H9 (cell line): ENCODE data around the gene GRIP2. TPM values are rescaled to one million over a fixed set of nuclear protein-coding genes. Genes with fewer than 3 reads are reported as not detected.

Source experiments
- DNase-seq: peaks from one replicate; pipeline ENCODE4 v3.0.0-alpha.2; 2017
- H2AFZ ChIP-seq: one replicate; pipeline ENCODE4 v1.6.1; 2013; ENCODE audit warnings: mild to moderate bottlenecking, low read length, control low read depth, moderate library complexity
- H2AK5ac ChIP-seq: 2 replicates; pipeline ENCODE4 v1.6.1; 2013; ENCODE audit warnings: low read length, control low read depth, mixed read lengths; ENCODE audit not compliant: insufficient read length
- H2BK120ac ChIP-seq: one replicate; pipeline ENCODE4 v1.6.1; 2013; ENCODE audit warnings: low read depth, mild to moderate bottlenecking, low read length, control low read depth, inconsistent platforms; ENCODE audit not compliant: poor library complexity, severe bottlenecking
- H2BK12ac ChIP-seq: 2 replicates; pipeline ENCODE4 v1.6.1; 2013; ENCODE audit warnings: low read length, control low read depth, mixed read lengths, low read depth; ENCODE audit not compliant: insufficient read length
- H2BK15ac ChIP-seq: 2 replicates; pipeline ENCODE4 v1.6.1; 2013; ENCODE audit warnings: low read depth, low read length, control low read depth
- H2BK20ac ChIP-seq: one replicate; pipeline ENCODE4 v1.6.1; 2013; ENCODE audit warnings: low read depth, mild to moderate bottlenecking, low read length, control low read depth, inconsistent platforms; ENCODE audit not compliant: poor library complexity, severe bottlenecking
- H2BK5ac ChIP-seq: 2 replicates; pipeline ENCODE4 v1.6.1; 2013; ENCODE audit warnings: low read length, control low read depth, mixed read lengths; ENCODE audit not compliant: insufficient read length
- H3K14ac ChIP-seq: 2 replicates; pipeline ENCODE4 v1.6.1; 2013; ENCODE audit warnings: low read length, control low read depth; ENCODE audit not compliant: insufficient read depth
- H3K18ac ChIP-seq: 2 replicates; pipeline ENCODE4 v1.6.1; 2013; ENCODE audit warnings: low read depth, mild to moderate bottlenecking, mixed read lengths, low read length, control low read depth; ENCODE audit not compliant: insufficient read length
- H3K23ac ChIP-seq: 2 replicates; pipeline ENCODE4 v1.6.1; 2013; ENCODE audit warnings: low read length, control low read depth, mixed read lengths, low read depth; ENCODE audit not compliant: insufficient read length
- H3K23me2 ChIP-seq: 2 replicates; pipeline ENCODE4 v1.6.1; 2013; ENCODE audit warnings: low read depth, mild to moderate bottlenecking, mixed read lengths, low read length, control low read depth; ENCODE audit not compliant: insufficient read length, poor library complexity, severe bottlenecking
- H3K27ac ChIP-seq: 2 replicates; pipeline ENCODE4 v1.5.1; 2013; ENCODE audit warnings: low read length, control low read depth, mixed read lengths, low read depth; ENCODE audit not compliant: insufficient read length
- H3K27me3 ChIP-seq: 2 replicates; pipeline ENCODE4 v1.6.1; 2013; ENCODE audit warnings: low read length, control low read depth, inconsistent platforms; ENCODE audit not compliant: insufficient read depth
- H3K4ac ChIP-seq: 2 replicates; pipeline ENCODE4 v1.6.1; 2013; ENCODE audit warnings: low read depth, mild to moderate bottlenecking, control low read depth, inconsistent platforms, low read length, moderate library complexity
- H3K4me1 ChIP-seq: 2 replicates; pipeline ENCODE4 v1.6.1; 2013; ENCODE audit warnings: low read length, control low read depth, inconsistent platforms; ENCODE audit not compliant: insufficient read depth
- H3K4me2 ChIP-seq: 2 replicates; pipeline ENCODE4 v1.6.1; 2013; ENCODE audit warnings: low read length, control low read depth, mixed read lengths; ENCODE audit not compliant: insufficient read length, insufficient read depth
- H3K56ac ChIP-seq: 2 replicates; pipeline ENCODE4 v1.6.1; 2013; ENCODE audit warnings: low read depth, mild to moderate bottlenecking, mixed read lengths, low read length, control low read depth; ENCODE audit not compliant: insufficient read length
- H3K79me1 ChIP-seq: 2 replicates; pipeline ENCODE4 v1.6.1; 2013; ENCODE audit warnings: low read depth, mild to moderate bottlenecking, moderate library complexity, low read length, control low read depth, inconsistent platforms; ENCODE audit not compliant: insufficient read depth, poor library complexity, severe bottlenecking
- H3K79me2 ChIP-seq: 2 replicates; pipeline ENCODE4 v1.6.1; 2013; ENCODE audit warnings: low read length, control low read depth, inconsistent platforms; ENCODE audit not compliant: insufficient read depth
- H3K9ac ChIP-seq: 2 replicates; pipeline ENCODE4 v1.6.1; 2013; ENCODE audit warnings: low read length, control low read depth, mixed read lengths; ENCODE audit not compliant: insufficient read length; ENCODE audit errors: extremely low read depth
- H3K9me3 ChIP-seq: one replicate; pipeline ENCODE4 v1.6.1; 2013; ENCODE audit warnings: low read depth, low read length, inconsistent platforms; ENCODE audit not compliant: control insufficient read depth
- H3T11ph ChIP-seq: one replicate; pipeline ENCODE4 v1.6.1; 2013; ENCODE audit warnings: mild to moderate bottlenecking, low read length, control low read depth, inconsistent platforms
- H4K20me1 ChIP-seq: one replicate; pipeline ENCODE4 v1.6.1; 2013; ENCODE audit not compliant: control insufficient read depth, insufficient read length, insufficient read depth
- H4K5ac ChIP-seq: 2 replicates; pipeline ENCODE4 v1.6.1; 2013; ENCODE audit warnings: low read depth, mild to moderate bottlenecking, mixed read lengths, low read length, control low read depth; ENCODE audit not compliant: insufficient read length
- H4K8ac ChIP-seq: replicated peaks from 2 replicates; pipeline ENCODE4 v1.6.1; 2013; ENCODE audit warnings: low read length, control low read depth, mixed read lengths, low read depth; ENCODE audit not compliant: insufficient read length
- H4K91ac ChIP-seq: 2 replicates; pipeline ENCODE4 v1.6.1; 2013; ENCODE audit warnings: low read depth, mild to moderate bottlenecking, moderate library complexity, mixed read lengths, low read length, control low read depth; ENCODE audit not compliant: insufficient read length
- H3K27ac Mint-ChIP-seq, 3 experiments: 2 replicates in 2 of 3; 3 replicates in 1 of 3; pipeline ENCODE4 v1.8.0; 2020 to 2021; ENCODE audit warnings: mixed read lengths in 3 of 3, mild to moderate bottlenecking in 1 of 3, moderate library complexity in 1 of 3
- H3K27me3 Mint-ChIP-seq: 2 replicates; pipeline ENCODE4 v1.8.0; 2021; ENCODE audit warnings: low read depth, mild to moderate bottlenecking, moderate library complexity, mixed read lengths
- H3K36me3 Mint-ChIP-seq, 3 experiments: 2 replicates in 2 of 3; 3 replicates in 1 of 3; pipeline ENCODE4 v1.8.0; 2020 to 2021; ENCODE audit warnings: low read depth in 3 of 3, mixed read lengths in 3 of 3; ENCODE audit not compliant: insufficient read depth in 1 of 3
- H3K4me1 Mint-ChIP-seq, 2 experiments: 2 replicates each; pipeline ENCODE4 v1.8.0; 2020; ENCODE audit warnings: mixed read lengths in 2 of 2
- H3K4me3 Mint-ChIP-seq, 2 experiments: 2 replicates in 1 of 2; 3 replicates in 1 of 2; pipeline ENCODE4 v1.8.0; 2020 to 2021; ENCODE audit warnings: mild to moderate bottlenecking in 2 of 2, mixed read lengths in 2 of 2, moderate library complexity in 1 of 2
- H3K9me3 Mint-ChIP-seq, 2 experiments: 2 replicates in 1 of 2; 3 replicates in 1 of 2; pipeline ENCODE4 v1.8.0; 2020; ENCODE audit warnings: mild to moderate bottlenecking in 2 of 2, mixed read lengths in 2 of 2, moderate library complexity in 1 of 2
- WGBS: extraction: QIAGEN DNeasy Blood & Tissue Kit; methylation state at CpG from one replicate; pipeline ENCODE4 v1.1.7; 2013; ENCODE audit warnings: missing lambda C conversion rate, low lambda C conversion rate, mixed read lengths; ENCODE audit not compliant: insufficient read length; ENCODE audit errors: extremely low coverage; 5-methylcytosine and 5-hydroxymethylcytosine counted together
- total RNA-seq: library from RNA; stranded (reverse); gene quantifications from 2 replicates; pipeline ENCODE4 v1.2.1, GENCODE V29; 2021
- TF ChIP-seq, protein P1 (sequence below): fragments of 200-600 bp; sonication (generic); conservative IDR thresholded peaks from 3 replicates; pipeline ENCODE4 v1.8.0; 2021; ENCODE audit warnings: antibody characterized with exemption, mild to moderate bottlenecking

The GRIP2 gene
- total RNA-seq, 1 experiment from 2014 or later: 3.1 TPM

DNA sequence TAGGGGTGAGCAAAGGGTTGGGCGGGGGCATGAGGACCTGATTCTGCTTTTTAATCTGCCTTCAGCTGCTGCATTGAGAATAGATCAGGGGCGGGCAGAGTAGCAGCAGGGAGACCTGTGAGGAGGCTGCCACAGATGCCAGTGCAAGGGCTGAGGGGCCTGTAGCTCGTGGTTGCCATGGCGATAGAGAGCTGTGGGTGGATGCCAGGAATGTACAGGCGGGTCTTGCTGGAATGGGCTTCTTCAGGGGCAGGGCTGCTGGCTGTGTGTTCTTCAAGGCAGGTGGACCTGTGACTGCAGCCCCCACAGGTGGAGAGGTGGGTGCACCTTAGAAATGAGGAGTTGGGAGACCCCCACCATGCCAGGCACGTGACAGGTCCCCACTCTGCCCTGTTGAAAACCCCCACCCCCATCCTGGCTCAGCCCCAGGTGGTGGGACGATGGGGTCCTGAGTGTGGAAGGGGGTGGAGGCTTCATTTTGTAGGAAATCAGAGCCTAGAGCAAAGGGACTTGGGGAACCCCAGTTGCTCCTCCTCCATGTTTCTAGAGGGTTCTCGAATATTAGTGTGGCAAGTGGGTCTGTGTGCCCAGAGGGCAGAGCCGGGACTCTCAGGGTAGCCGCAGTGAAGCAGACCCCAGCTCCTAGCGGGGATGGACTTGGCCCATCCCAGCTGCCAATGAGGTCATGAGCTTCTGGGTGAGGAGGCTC, 99.5 kb downstream of the GRIP2 start:
- Histone ChIP-seq H3K79me2 (peaks cover 1% of the 10 kb centered on the region; the same call in 1 of the 2 replicates), H4K8ac (no peak overlapping the region), H3K23ac (no peak overlapping the region), H3K14ac (no peak overlapping the region), H3T11ph (no peak overlapping the region), H3K23me2 (no peaks in the 10 kb centered on the region), H2BK5ac (no peak overlapping the region), H3K18ac (no peak overlapping the region), H3K56ac (no peak overlapping the region), H4K20me1 (peaks cover 3% of the 10 kb centered on the region), H3K9ac (no peak overlapping the region), H2AFZ (no peak overlapping the region), H2BK120ac (no peak overlapping the region), H4K5ac (no peak overlapping the region), H3K9me3 (no peaks in the 10 kb centered on the region), H3K4me2 (no peak overlapping the region), H3K4ac (no peak overlapping the region), H3K4me1 (no peaks in the 10 kb centered on the region), H3K79me1 (peaks cover 4% of the 10 kb centered on the region), H4K91ac (no peak overlapping the region), H3K27me3 (no peaks in the 10 kb centered on the region), H2BK12ac (no peak overlapping the region), H2BK20ac (no peak overlapping the region), H2BK15ac (no peak overlapping the region), H2AK5ac (no peak overlapping the region), H3K27ac (no peak overlapping the region)
- H3K27me3 Mint-ChIP-seq: no peaks in the 10 kb centered on the region
- no CpG with 5 or more reads among the region's 11 CpGs for WGBS
- H3K36me3 Mint-ChIP-seq: peaks cover 11 to 20% (median 18%) of the 10 kb centered on the region in 3 experiments; a peak in 6 of 7 replicates
- H3K9me3 Mint-ChIP-seq: no peaks in the 10 kb centered on the region
- peaks cover 23 to 25% of the 10 kb centered on the region in 2 experiments for H3K4me1 Mint-ChIP-seq
- TF ChIP-seq, protein P1, sequence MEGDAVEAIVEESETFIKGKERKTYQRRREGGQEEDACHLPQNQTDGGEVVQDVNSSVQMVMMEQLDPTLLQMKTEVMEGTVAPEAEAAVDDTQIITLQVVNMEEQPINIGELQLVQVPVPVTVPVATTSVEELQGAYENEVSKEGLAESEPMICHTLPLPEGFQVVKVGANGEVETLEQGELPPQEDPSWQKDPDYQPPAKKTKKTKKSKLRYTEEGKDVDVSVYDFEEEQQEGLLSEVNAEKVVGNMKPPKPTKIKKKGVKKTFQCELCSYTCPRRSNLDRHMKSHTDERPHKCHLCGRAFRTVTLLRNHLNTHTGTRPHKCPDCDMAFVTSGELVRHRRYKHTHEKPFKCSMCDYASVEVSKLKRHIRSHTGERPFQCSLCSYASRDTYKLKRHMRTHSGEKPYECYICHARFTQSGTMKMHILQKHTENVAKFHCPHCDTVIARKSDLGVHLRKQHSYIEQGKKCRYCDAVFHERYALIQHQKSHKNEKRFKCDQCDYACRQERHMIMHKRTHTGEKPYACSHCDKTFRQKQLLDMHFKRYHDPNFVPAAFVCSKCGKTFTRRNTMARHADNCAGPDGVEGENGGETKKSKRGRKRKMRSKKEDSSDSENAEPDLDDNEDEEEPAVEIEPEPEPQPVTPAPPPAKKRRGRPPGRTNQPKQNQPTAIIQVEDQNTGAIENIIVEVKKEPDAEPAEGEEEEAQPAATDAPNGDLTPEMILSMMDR: no peak
- DNase-seq: peak; percentile 69
- H3K4me3 Mint-ChIP-seq: no peak overlapping the region; a peak in 1 of 5 replicates
- H3K27ac Mint-ChIP-seq: peak overlapping the region; percentile 48 to 88 (median 75); a peak in 4 of 7 replicates
